H1 (cell line): ENCODE results near the gene TBX4. TPM values are rescaled to one million over a fixed set of nuclear protein-coding genes. Genes with fewer than 3 reads are reported as not detected.
A peak's percentile ranks its signal among the peaks of the same experiment; 100 is the strongest.

ENCODE experiments used
- CTCF ChIA-PET: fragments of 300-600 bp; sonication (Branson Sonifier 250); formaldehyde crosslinking; loops from one replicate; lab custom pipeline; 2021; ENCODE audit not compliant: partially characterized antibody; lab: Charles Lee
- POLR2A ChIA-PET: fragments of 300-600 bp; sonication (Branson Sonifier 250); formaldehyde crosslinking; loops from one replicate; lab custom pipeline; 2021; ENCODE audit warnings: inconsistent platforms; ENCODE audit not compliant: partially characterized antibody; lab: Charles Lee
- DNase-seq, 2 experiments: peaks; one replicate each; pipeline versions ENCODE4 v3.0.0 to v3.0.0-alpha.2; 2010 to 2022; ENCODE audit warnings: low spot score in 2 of 2, low read depth in 1 of 2, mixed read lengths in 1 of 2
- FAIRE-seq: peaks from 2 replicates; lab custom pipeline; 2011; peaks lifted over from hg19 to GRCh38; lab: Jason Lieb, UNC
- H2AFZ ChIP-seq: 2 replicates; pipeline ENCODE4 v1.8.1; 2012; ENCODE audit warnings: low read length, inconsistent platforms
- H2AK5ac ChIP-seq: 2 replicates; pipeline ENCODE4 v1.6.1; 2013; ENCODE audit warnings: low read depth, low read length
- H2BK120ac ChIP-seq: replicated peaks from 2 replicates; pipeline ENCODE3; 2013; ENCODE audit warnings: low read depth, low read length, inconsistent platforms
- H2BK12ac ChIP-seq: 2 replicates; pipeline ENCODE4 v1.6.1; 2013; ENCODE audit warnings: low read depth, low read length
- H2BK15ac ChIP-seq: 2 replicates; pipeline ENCODE4 v1.6.1; 2013; ENCODE audit warnings: low read length
- H2BK20ac ChIP-seq: 2 replicates; pipeline ENCODE4 v1.6.1; 2013; ENCODE audit warnings: low read length
- H2BK5ac ChIP-seq: 2 replicates; pipeline ENCODE4 v1.6.1; 2013; ENCODE audit warnings: low read depth, low read length
- H3K14ac ChIP-seq: 2 replicates; pipeline ENCODE4 v1.6.1; 2013; ENCODE audit warnings: inconsistent platforms; ENCODE audit not compliant: insufficient read length
- H3K18ac ChIP-seq: 2 replicates; pipeline ENCODE4 v1.6.1; 2013; ENCODE audit warnings: low read length; ENCODE audit errors: extremely low read depth
- H3K23ac ChIP-seq: 2 replicates; pipeline ENCODE4 v1.6.1; 2013; ENCODE audit warnings: inconsistent platforms; ENCODE audit not compliant: insufficient read length
- H3K23me2 ChIP-seq: 2 replicates; pipeline ENCODE4 v1.6.1; 2013; ENCODE audit warnings: low read depth, low read length
- H3K27ac ChIP-seq: 2 replicates; pipeline ENCODE4 v1.6.1; 2011; ENCODE audit warnings: low read depth, low read length, inconsistent platforms
- H3K27me3 ChIP-seq, 4 experiments: replicated peaks in 1 of 4; 1 replicate in 1 of 4; 2 replicates in 3 of 4; pipeline versions ENCODE4 v1.6.1 to v1.8.1; 2011 to 2013; ENCODE audit warnings: low read length in 3 of 4, mild to moderate bottlenecking in 3 of 4, inconsistent platforms in 2 of 4, mixed read lengths in 2 of 4, moderate library complexity in 1 of 4; ENCODE audit not compliant: control insufficient read depth in 3 of 4, insufficient read depth in 3 of 4; ENCODE audit errors: extremely low read depth in 1 of 4
- H3K36me3 ChIP-seq, 4 experiments: 2 replicates each; pipeline versions ENCODE4 v1.6.1 to v1.8.1; 2011 to 2013; ENCODE audit warnings: mild to moderate bottlenecking in 4 of 4, low read length in 3 of 4, moderate library complexity in 2 of 4, control low read depth in 1 of 4, inconsistent platforms in 1 of 4; ENCODE audit not compliant: insufficient read depth in 4 of 4, control insufficient read depth in 2 of 4
- H3K4ac ChIP-seq: replicated peaks from 2 replicates; pipeline ENCODE3; 2013; ENCODE audit warnings: low read length, low read depth, mixed read lengths, inconsistent platforms; ENCODE audit not compliant: insufficient read length
- H3K4me1 ChIP-seq, 4 experiments: replicated peaks in 1 of 4; 1 replicate in 1 of 4; 2 replicates in 3 of 4; pipeline versions ENCODE4 v1.6.1 to v1.8.1; 2011 to 2013; ENCODE audit warnings: low read length in 3 of 4, inconsistent platforms in 2 of 4, mixed read lengths in 1 of 4; ENCODE audit not compliant: insufficient read depth in 4 of 4, control insufficient read depth in 3 of 4
- H3K4me2 ChIP-seq, 2 experiments: 2 replicates each; pipeline versions ENCODE4 v1.6.1 to v1.8.1; 2011 to 2013; ENCODE audit warnings: low read depth in 2 of 2, low read length in 2 of 2, control low read depth in 1 of 2, inconsistent platforms in 1 of 2, mild to moderate bottlenecking in 1 of 2; ENCODE audit not compliant: insufficient read depth in 1 of 2
- H3K4me3 ChIP-seq, 4 experiments: fragments of 200-600, 300-600 bp in 1 of 4; sonication (generic), shearing (Covaris generic), sonication (Bioruptor Twin) in 1 of 4; 2 replicates each; pipeline versions ENCODE4 v1.5.1 to v1.8.1; 2011 to 2016; ENCODE audit warnings: low read length in 4 of 4, low read depth in 3 of 4, control low read depth in 2 of 4, inconsistent platforms in 2 of 4, mild to moderate bottlenecking in 2 of 4, mixed read lengths in 1 of 4, moderate library complexity in 1 of 4; ENCODE audit not compliant: insufficient read depth in 2 of 4; ENCODE audit errors: extremely low read depth in 1 of 4
- H3K56ac ChIP-seq: replicated peaks from 2 replicates; pipeline ENCODE3; 2013; ENCODE audit warnings: low read depth, mild to moderate bottlenecking, mixed read lengths, low read length, inconsistent platforms; ENCODE audit not compliant: insufficient read length
- H3K79me1 ChIP-seq: 2 replicates; pipeline ENCODE4 v1.6.1; 2013; ENCODE audit warnings: low read depth, low read length, control low read depth
- H3K79me2 ChIP-seq, 2 experiments: 2 replicates each; pipeline versions ENCODE4 v1.6.1 to v1.8.1; 2012 to 2013; ENCODE audit warnings: low read length in 2 of 2, mild to moderate bottlenecking in 2 of 2, inconsistent platforms in 1 of 2; ENCODE audit not compliant: insufficient read depth in 2 of 2, control insufficient read depth in 1 of 2
- H3K9ac ChIP-seq, 4 experiments: replicated peaks in 1 of 4; 1 replicate in 1 of 4; 2 replicates in 3 of 4; pipeline versions ENCODE4 v1.6.1 to v1.8.1; 2011 to 2013; ENCODE audit warnings: low read depth in 3 of 4, low read length in 3 of 4, control low read depth in 2 of 4, mild to moderate bottlenecking in 2 of 4, moderate library complexity in 2 of 4, inconsistent platforms in 1 of 4; ENCODE audit errors: extremely low read depth in 1 of 4
- H3K9me3 ChIP-seq, 2 experiments: 2 replicates each; pipeline versions ENCODE4 v1.6.1 to v1.8.1; 2012 to 2013; ENCODE audit warnings: mild to moderate bottlenecking in 2 of 2, moderate library complexity in 2 of 2, control low read depth in 1 of 2, inconsistent platforms in 1 of 2, low read depth in 1 of 2, low read length in 1 of 2, mixed read lengths in 1 of 2; ENCODE audit not compliant: insufficient read depth in 2 of 2
- H4K20me1 ChIP-seq, 2 experiments: replicated peaks in 1 of 2; 2 replicates each; pipeline versions ENCODE3 to v1.8.1; 2011 to 2013; ENCODE audit warnings: inconsistent platforms in 2 of 2, low read length in 2 of 2, mild to moderate bottlenecking in 1 of 2; ENCODE audit not compliant: insufficient read depth in 2 of 2, control insufficient read depth in 1 of 2
- H4K5ac ChIP-seq: 2 replicates; pipeline ENCODE4 v1.6.1; 2013; ENCODE audit warnings: low read length, low read depth, mixed read lengths, inconsistent platforms; ENCODE audit not compliant: insufficient read length
- H4K8ac ChIP-seq: 2 replicates; pipeline ENCODE4 v1.8.0; 2013; ENCODE audit warnings: mild to moderate bottlenecking, moderate library complexity, low read length, inconsistent platforms; ENCODE audit not compliant: insufficient read depth; ENCODE audit errors: extremely low read depth
- H4K91ac ChIP-seq: replicated peaks from 2 replicates; pipeline ENCODE3; 2013; ENCODE audit warnings: low read length, mixed read lengths, inconsistent platforms; ENCODE audit not compliant: insufficient read length
- CBX8 ChIP-seq: fragments of 300-800, 300-1000 bp; sonication (generic); IDR thresholded peaks from 2 replicates; pipeline ENCODE4 v1.7.1; 2016; ENCODE audit warnings: low read depth, low read length, borderline replicate concordance
- HDAC6 ChIP-seq: IDR thresholded peaks from one replicate; pipeline ENCODE4 v1.7.1; 2012; ENCODE audit warnings: low read depth, mild to moderate bottlenecking, inconsistent platforms, low read length, moderate library complexity
- JUN ChIP-seq: IDR thresholded peaks from 2 replicates; pipeline ENCODE4 v1.6.1; 2011; ENCODE audit warnings: low read depth, mild to moderate bottlenecking, improper control_type of control experiment, low read length
- KDM5A ChIP-seq: fragments of 200-600 bp; IDR thresholded peaks from 2 replicates; pipeline ENCODE4 v1.7.1; 2012; ENCODE audit warnings: mild to moderate bottlenecking, low read length, inconsistent platforms, mixed read lengths
- RAD21 ChIP-seq, 2 experiments: IDR thresholded peaks in 1 of 2; conservative IDR thresholded peaks in 1 of 2; 2 replicates each; pipeline ENCODE4 v1.6.1; 2011; ENCODE audit warnings: low read depth in 2 of 2, low read length in 2 of 2, improper control_type of control experiment in 1 of 2, inconsistent platforms in 1 of 2, mild to moderate bottlenecking in 1 of 2, moderate library complexity in 1 of 2
- RBBP5 ChIP-seq: IDR thresholded peaks from 2 replicates; pipeline ENCODE4 v1.7.1; 2012; ENCODE audit warnings: low read depth, mild to moderate bottlenecking, inconsistent platforms, low read length, moderate library complexity, borderline replicate concordance
- SUZ12 ChIP-seq: fragments of 200-600 bp; sonication (generic); IDR thresholded peaks from 2 replicates; pipeline ENCODE4 v1.6.1; 2012; ENCODE audit warnings: mild to moderate bottlenecking, inconsistent platforms, low read length, moderate library complexity, mixed read lengths
- TBP ChIP-seq: IDR thresholded peaks from 2 replicates; pipeline ENCODE4 v1.6.1; 2011; ENCODE audit warnings: low read depth, low read length, improper control_type of control experiment
- WGBS, 2 experiments: shearing (Covaris generic) in 1 of 2; methylation state at CpG; one replicate each; pipeline versions ENCODE4 v1.1.6 to v1.1.7; 2013 to 2015; ENCODE audit warnings: low lambda C conversion rate in 2 of 2, mixed read lengths in 2 of 2, inconsistent platforms in 1 of 2, low coverage in 1 of 2, missing lambda C conversion rate in 1 of 2; ENCODE audit not compliant: insufficient replicate concordance in 2 of 2, insufficient coverage in 1 of 2, insufficient read length in 1 of 2; ENCODE audit errors: extremely low coverage in 1 of 2, missing lambda C conversion rate in 1 of 2; 5-methylcytosine and 5-hydroxymethylcytosine counted together
- polyA plus RNA-seq, 7 experiments: library from polyadenylated mRNA; depleted of rRNA in 3 of 7; stranded (reverse) in 5 of 7; unstranded in 2 of 7; fragments of >200 nt in 5 of 7; fragments of 200-250 nt in 2 of 7; gene quantifications; 1 replicate in 5 of 7; 2 replicates in 1 of 7; 4 replicates in 1 of 7; pipeline versions ENCODE4 v1.2.1 to v1.2.3, GENCODE V29; 2011 to 2013; ENCODE audit warnings: missing spikeins in 2 of 7, mixed read lengths in 2 of 7
- total RNA-seq: library from RNA; stranded (reverse); fragmentation: NEBNext Ultra II Directional; extraction: Animal tissue kit (Norgen Biotek cat#: 25700); gene quantifications from 2 replicates; pipeline ENCODE4 v1.2.1, GENCODE V29; 2021
- TF ChIP-seq, protein P1 (sequence below): IDR thresholded peaks from 2 replicates; pipeline ENCODE4 v1.6.1; 2011; ENCODE audit warnings: low read length, improper control_type of control experiment

The TBX4 gene
- total and polyA plus RNA-seq, 2 of the 8 experiments (the other 6 are each of a cell fraction or from before 2014, with no cell fraction given) = 0.02 TPM; not detected in 1

DNA sequence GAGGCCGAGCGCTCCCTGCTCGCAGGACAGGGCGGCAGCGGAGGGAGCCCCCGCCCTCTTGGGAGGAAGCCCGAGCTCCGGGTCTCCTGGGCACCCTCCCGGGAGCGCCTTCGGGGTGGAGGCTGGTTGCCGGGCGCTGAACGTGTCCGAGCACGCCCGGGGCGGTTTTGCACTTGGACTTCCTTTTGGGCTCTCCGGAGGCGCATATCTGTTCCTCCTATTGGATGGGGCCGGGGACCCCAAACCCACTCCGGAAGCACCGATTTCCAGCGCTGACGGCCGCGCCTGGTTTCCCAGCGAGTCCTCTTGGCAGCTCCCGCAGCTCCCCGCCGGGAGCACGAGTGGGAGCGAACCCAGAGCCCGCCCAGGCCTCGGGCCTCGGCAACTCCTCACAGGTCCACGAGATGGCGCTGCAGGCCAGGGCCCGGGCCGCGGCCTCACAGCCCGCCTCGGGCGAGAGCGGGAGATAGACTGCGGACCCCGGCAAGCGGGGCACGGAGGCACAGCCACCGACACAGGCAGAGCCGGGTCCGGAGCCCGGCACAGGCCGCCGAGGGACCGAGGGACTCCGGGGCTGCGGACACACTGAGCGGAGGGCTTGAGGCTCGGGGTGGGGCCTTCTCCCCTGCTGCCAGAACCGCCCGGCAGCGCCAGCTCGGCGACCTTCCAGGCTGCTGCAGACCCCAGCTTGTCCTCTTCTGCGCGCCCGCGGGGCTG, 39.9 kb upstream of the TBX4 start:
- Histone ChIP-seq H2BK20ac (no peak overlapping the region), H3K23ac (no peak overlapping the region), H2AFZ (0 out of 2 replicates have a peak overlapping the region, but pooled peaks have one; percentile 3), H3K4me3 (peak overlapping the region; percentile 50 to 65 (median 58)), H3K9me3 (no peaks in the 10 kb centered on the region; a peak in 1 of 4 replicates), H3K79me2 (no peaks in the 10 kb centered on the region), H3K79me1 (no peaks in the 10 kb centered on the region), H2AK5ac (no peak overlapping the region), H4K91ac (no peak overlapping the region), H2BK12ac (no peak overlapping the region), H2BK5ac (no peak overlapping the region; the same call in 1 of the 2 replicates), H3K27ac (no peak overlapping the region), H3K36me3 (no peaks in the 10 kb centered on the region; a peak in 1 of 8 replicates), H2BK120ac (no peak overlapping the region), H3K18ac (peak overlapping the region; percentile 78; the same call in 1 of the 2 replicates), H3K56ac (no peak overlapping the region), H4K8ac (peak overlapping the region; percentile 74; the same call in 1 of the 2 replicates), H2BK15ac (no peak overlapping the region; the same call in 1 of the 2 replicates), H3K27me3 (peaks cover 43 to 95% (median 87%) of the 10 kb centered on the region in 4 experiments), H3K4me2 (peak overlapping the region; percentile 73 to 93), H4K20me1 (peaks cover 8 to 12% of the 10 kb centered on the region in 2 experiments), H3K23me2 (peaks cover 18% of the 10 kb centered on the region), H3K9ac (peak overlapping the region in 1 of 4 experiments; percentile 10; a peak in 1 of 7 replicates), H3K4ac (no peak overlapping the region), H3K4me1 (peaks cover 0 to 23% (median 11%) of the 10 kb centered on the region in 4 experiments; a peak in 5 of 7 replicates), H3K14ac (no peak overlapping the region), H4K5ac (no peak overlapping the region)
- ChIA-PET CTCF (interaction anchor here (0.6 to 8.8 kb wide), 37 partner anchors 8 to 431 kb away, joined by 3 to 108 read pairs (median 4); partner anchors contain the start of genes TBX2 and TBX4), POLR2A (interaction anchor here (1.0 to 1.3 kb wide), 3 partner anchors 8 to 46 kb away, joined by 3 to 4 read pairs (median 3); no protein-coding TSS in a partner anchor)
- 1% methylated on average over 52 of the region's 69 CpGs; no CpG with 5 or more reads in 1 of the 2 experiments for WGBS, 2 experiments
- no peak for FAIRE-seq
- peak in 1 of 2 experiments; percentile 89 for DNase-seq
- TF ChIP-seq, protein P1, sequence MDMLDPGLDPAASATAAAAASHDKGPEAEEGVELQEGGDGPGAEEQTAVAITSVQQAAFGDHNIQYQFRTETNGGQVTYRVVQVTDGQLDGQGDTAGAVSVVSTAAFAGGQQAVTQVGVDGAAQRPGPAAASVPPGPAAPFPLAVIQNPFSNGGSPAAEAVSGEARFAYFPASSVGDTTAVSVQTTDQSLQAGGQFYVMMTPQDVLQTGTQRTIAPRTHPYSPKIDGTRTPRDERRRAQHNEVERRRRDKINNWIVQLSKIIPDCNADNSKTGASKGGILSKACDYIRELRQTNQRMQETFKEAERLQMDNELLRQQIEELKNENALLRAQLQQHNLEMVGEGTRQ = no peak
- TF ChIP-seq CBX8 (no peak), TBP (peak; percentile 69; the same call in 1 of the 2 replicates), RAD21 (IDR thresholded peaks at IDR 0.05 in 1 of 2, conservative IDR thresholded peaks at IDR 0.05 in 1 of 2; ENCODE audit: low read depth in 2 of 2, low read length in 2 of 2) (peak; percentile 95 to 98), HDAC6 (no peak), SUZ12 (no peak), KDM5A (no peak), RBBP5 (no peak), JUN (no peak)
